Keratinocyte (primary cell): Measurements from ENCODE around the gene C1QTNF5. TPM values are rescaled to one million over a fixed set of nuclear protein-coding genes. Genes with fewer than 3 reads are reported as not detected.

Experiments
- DNase-seq: peaks from one replicate; pipeline ENCODE4 v3.0.0-alpha.2; 2011; ENCODE audit warnings: low read depth, missing footprints, low spot score
- FAIRE-seq: peaks from 2 replicates; lab custom pipeline; 2011; peaks lifted over from hg19 to GRCh38; lab: Jason Lieb, UNC
- H2AFZ ChIP-seq: 2 replicates; pipeline ENCODE4 v1.6.0; 2012; ENCODE audit warnings: low read length, control low read depth, inconsistent platforms; ENCODE audit not compliant: control insufficient read depth
- H3K27ac ChIP-seq: 2 replicates; pipeline ENCODE4 v1.5.1; 2011; ENCODE audit warnings: low read length; ENCODE audit not compliant: control insufficient read depth, insufficient read depth
- H3K27me3 ChIP-seq: 3 replicates; pipeline ENCODE4 v1.6.0; 2011; ENCODE audit warnings: low read length; ENCODE audit not compliant: control insufficient read depth, insufficient read depth; ENCODE audit errors: extremely low read depth
- H3K36me3 ChIP-seq, 2 experiments: 2 replicates in 1 of 2; 3 replicates in 1 of 2; pipeline ENCODE4 v1.5.1; 2011; ENCODE audit warnings: low read length in 2 of 2, mild to moderate bottlenecking in 1 of 2; ENCODE audit not compliant: control insufficient read depth in 2 of 2, insufficient read depth in 2 of 2; ENCODE audit errors: extremely low read depth in 1 of 2
- H3K4me1 ChIP-seq: 3 replicates; pipeline ENCODE4 v1.5.1; 2011; ENCODE audit warnings: low read length; ENCODE audit not compliant: control insufficient read depth, insufficient read depth; ENCODE audit errors: extremely low read depth
- H3K4me2 ChIP-seq: 3 replicates; pipeline ENCODE4 v1.6.0; 2011; ENCODE audit warnings: low read depth, low read length; ENCODE audit not compliant: control insufficient read depth, insufficient read depth; ENCODE audit errors: extremely low read depth
- H3K4me3 ChIP-seq, 3 experiments: fragments of 200-600 bp in 1 of 3; sonication (generic) in 1 of 3; 2 replicates in 2 of 3; 3 replicates in 1 of 3; pipeline ENCODE4 v1.5.1; 2011 to 2016; ENCODE audit warnings: low read length in 3 of 3, mild to moderate bottlenecking in 3 of 3, control low read depth in 2 of 3, inconsistent platforms in 1 of 3, low read depth in 1 of 3, mixed read lengths in 1 of 3, mixed run types in 1 of 3, moderate library complexity in 1 of 3; ENCODE audit not compliant: control insufficient read depth in 2 of 3, insufficient read depth in 2 of 3; ENCODE audit errors: extremely low read depth in 1 of 3
- H3K79me2 ChIP-seq: 2 replicates; pipeline ENCODE4 v1.6.0; 2012; ENCODE audit warnings: low read length; ENCODE audit not compliant: control insufficient read depth, insufficient read depth
- H3K9ac ChIP-seq: 3 replicates; pipeline ENCODE4 v1.6.0; 2011; ENCODE audit warnings: low read length; ENCODE audit not compliant: control insufficient read depth, insufficient read depth; ENCODE audit errors: extremely low read depth
- H3K9me1 ChIP-seq: 3 replicates; pipeline ENCODE4 v1.6.0; 2011; ENCODE audit warnings: low read length; ENCODE audit not compliant: control insufficient read depth, insufficient read depth; ENCODE audit errors: extremely low read depth
- H3K9me3 ChIP-seq: 2 replicates; pipeline ENCODE4 v1.5.1; 2012; ENCODE audit warnings: low read depth, low read length; ENCODE audit not compliant: control insufficient read depth
- H4K20me1 ChIP-seq: 3 replicates; pipeline ENCODE4 v1.6.0; 2011; ENCODE audit warnings: low read length; ENCODE audit not compliant: control insufficient read depth, insufficient read depth; ENCODE audit errors: extremely low read depth
- CTCF ChIP-seq, 3 experiments: IDR thresholded peaks in 1 of 3; conservative IDR thresholded peaks in 1 of 3; optimal IDR thresholded peaks in 1 of 3; 2 replicates in 2 of 3; 3 replicates in 1 of 3; pipeline versions ENCODE3 to v1.5.1; 2011; ENCODE audit warnings: low read length in 3 of 3, mild to moderate bottlenecking in 3 of 3, moderate library complexity in 2 of 3, control low read depth in 1 of 3, inconsistent platforms in 1 of 3; ENCODE audit not compliant: insufficient read depth in 2 of 3; ENCODE audit errors: extremely low read depth in 1 of 3
- EZH2 ChIP-seq: IDR thresholded peaks from one replicate; pipeline ENCODE4 v1.6.1; 2012; ENCODE audit warnings: inconsistent platforms, mild to moderate bottlenecking, low read length, moderate library complexity
- dilution Hi-C: fragments of 300-500 bp; cut with MboI; formaldehyde crosslinking; loops from one replicate; pipeline ENCODE4 v1.7.0; 2020; ENCODE audit warnings: low sequenced_read_pairs; ENCODE audit not compliant: extremely low pct_ligation_motif_present
- polyA plus RNA-seq, 5 experiments: library from polyadenylated mRNA; depleted of rRNA in 3 of 5; stranded (reverse) in 3 of 5; stranded (forward) in 1 of 5; unstranded in 1 of 5; fragments of >200 nt; gene quantifications; 1 replicate in 1 of 5; 2 replicates in 3 of 5; 3 replicates in 1 of 5; pipeline versions ENCODE4 v1.2.1 to v1.2.3, GENCODE V29; 2011 to 2012; ENCODE audit warnings: missing spikeins in 2 of 5, low read depth in 1 of 5, low replicate concordance in 1 of 5

C1QTNF5 gene
- polyA plus RNA-seq, 1 donor (not counting 4 experiments of a cell fraction or from before 2014, with no cell fraction given): not detected

- no peaks in the 10 kb centered on the region for H4K20me1 ChIP-seq
- H3K9ac ChIP-seq: no peak overlapping the region
- no peak overlapping the region for H3K4me2 ChIP-seq
- no peak overlapping the region for H2AFZ ChIP-seq
- no peak overlapping the region for H3K27ac ChIP-seq
- H3K4me3 ChIP-seq: no peak overlapping the region
- H3K79me2 ChIP-seq: no peaks in the 10 kb centered on the region
- H3K27me3 ChIP-seq: no peaks in the 10 kb centered on the region
- H3K9me1 ChIP-seq: no peaks in the 10 kb centered on the region
- dilution Hi-C loops: no loop called here
- no peak for FAIRE-seq
- H3K36me3 ChIP-seq: no peaks in the 10 kb centered on the region
- DNase-seq: no peak
- no peaks in the 10 kb centered on the region for H3K9me3 ChIP-seq
- peaks cover 8% of the 10 kb centered on the region for H3K4me1 ChIP-seq
- TF ChIP-seq CTCF (optimal IDR thresholded peaks at IDR 0.05 in 1 of 3, IDR thresholded peaks at IDR 0.05 in 1 of 3, conservative IDR thresholded peaks at IDR 0.05 in 1 of 3; ENCODE audit: extremely low read depth in 1 of 3, insufficient read depth in 2 of 3, low read length in 3 of 3) (no peak), EZH2 (no peak)
Measured at GRCh38 chr11:119324189-119324588, 16.5 kb downstream of the C1QTNF5 start.

GRCh38 chr11:119323532-119324033, 17.1 kb downstream of the C1QTNF5 start:
- no peaks in the 10 kb centered on the region for H3K36me3 ChIP-seq
- FAIRE-seq (no peak), DNase-seq (no peak)
- peaks cover 13% of the 10 kb centered on the region for H3K4me1 ChIP-seq
- H3K9ac ChIP-seq: no peak overlapping the region
- H3K9me3 ChIP-seq: no peaks in the 10 kb centered on the region
- no peaks in the 10 kb centered on the region for H3K9me1 ChIP-seq
- no peak overlapping the region for H3K4me2 ChIP-seq
- H3K4me3 ChIP-seq: no peak overlapping the region
- H3K27ac ChIP-seq: no peak overlapping the region
- no peak overlapping the region for H2AFZ ChIP-seq
- H3K27me3 ChIP-seq: no peaks in the 10 kb centered on the region
- no peaks in the 10 kb centered on the region for H4K20me1 ChIP-seq
- H3K79me2 ChIP-seq: no peaks in the 10 kb centered on the region
- dilution Hi-C loops: no loop called here
- TF ChIP-seq EZH2 (no peak), CTCF (optimal IDR thresholded peaks at IDR 0.05 in 1 of 3, IDR thresholded peaks at IDR 0.05 in 1 of 3, conservative IDR thresholded peaks at IDR 0.05 in 1 of 3; ENCODE audit: extremely low read depth in 1 of 3, insufficient read depth in 2 of 3, low read length in 3 of 3) (peak; percentile 72 to 92 (median 78))
